HEK293 (cell line): ENCODE data around the gene YIPF1.
A peak's percentile ranks its signal among the peaks of the same experiment; 100 is the strongest.

Experiments
- CTCF ChIA-PET: fragments of 350-600 bp; formaldehyde crosslinking; extraction: SDS; loops from one replicate; lab custom pipeline; 2021; ENCODE audit warnings: antibody characterized with exemption; lab: Yijun Ruan, JAX
- POLR2A ChIA-PET: fragments of 300-600 bp; formaldehyde crosslinking; extraction: SDS; loops from one replicate; lab custom pipeline; 2020; ENCODE audit warnings: antibody characterized with exemption, inconsistent platforms; lab: Yijun Ruan, JAX
- H3K27ac ChIP-seq: fragments of 200-500 bp; sonication (Bioruptor generic); 2 replicates; pipeline ENCODE4 v1.5.1; 2014; ENCODE audit warnings: low read depth, low read length, control low read depth, inconsistent platforms; ENCODE audit errors: extremely low read depth
- H3K36me3 ChIP-seq, 2 experiments: fragments of 200-500 bp in 1 of 2; sonication (Bioruptor generic) in 1 of 2; 1 replicate in 1 of 2; 2 replicates in 1 of 2; pipeline ENCODE4 v1.5.1; 2014 to 2017; ENCODE audit warnings: inconsistent platforms in 2 of 2, low read length in 2 of 2; ENCODE audit not compliant: control insufficient read depth in 2 of 2, insufficient read depth in 1 of 2
- H3K4me1 ChIP-seq: fragments of 200-500 bp; sonication (Bioruptor generic); 2 replicates; pipeline ENCODE4 v1.5.1; 2014; ENCODE audit warnings: mild to moderate bottlenecking, low read length, inconsistent platforms; ENCODE audit not compliant: control insufficient read depth, insufficient read depth
- H3K4me3 ChIP-seq: 2 replicates; pipeline ENCODE4 v1.5.1; 2011; ENCODE audit warnings: low read depth, mild to moderate bottlenecking, control low read depth, low read length, moderate library complexity
- H3K9me3 ChIP-seq: fragments of 200-500 bp; sonication (Bioruptor generic); 2 replicates; pipeline ENCODE4 v1.5.1; 2014; ENCODE audit warnings: low read depth, low read length, inconsistent platforms; ENCODE audit not compliant: control insufficient read depth, insufficient read depth
- GLI4 ChIP-seq: fragments of 450-650 bp; formaldehyde crosslinking; IDR thresholded peaks from 2 replicates; pipeline ENCODE4 v1.5.1; 2016; ENCODE audit warnings: missing biosample characterization, missing genetic modification characterization
- OVOL3 ChIP-seq: fragments of 450-650 bp; formaldehyde crosslinking; IDR thresholded peaks from 2 replicates; pipeline ENCODE4 v1.5.1; 2016; ENCODE audit warnings: missing biosample characterization, missing genetic modification characterization
- SALL2 ChIP-seq: fragments of 450-650 bp; formaldehyde crosslinking; IDR thresholded peaks from 2 replicates; pipeline ENCODE4 v1.5.0; 2017; ENCODE audit warnings: missing biosample characterization, mild to moderate bottlenecking, missing genetic modification characterization, borderline replicate concordance
- YY2 ChIP-seq: fragments of 450-650 bp; formaldehyde crosslinking; IDR thresholded peaks from 2 replicates; pipeline ENCODE4 v1.5.1; 2016; ENCODE audit warnings: missing biosample characterization, missing genetic modification characterization
- ZBTB17 ChIP-seq: fragments of 450-650 bp; formaldehyde crosslinking; IDR thresholded peaks from 2 replicates; pipeline ENCODE4 v1.5.1; 2016; ENCODE audit warnings: missing biosample characterization, missing genetic modification characterization
- ZNF10 ChIP-seq: fragments of 450-650 bp; formaldehyde crosslinking; IDR thresholded peaks from 2 replicates; pipeline ENCODE4 v1.5.1; 2017; ENCODE audit warnings: missing biosample characterization, missing genetic modification characterization
- ZNF114 ChIP-seq: fragments of 450-650 bp; formaldehyde crosslinking; IDR thresholded peaks from 2 replicates; pipeline ENCODE4 v1.5.0; 2017; ENCODE audit warnings: missing biosample characterization, missing genetic modification characterization
- ZNF140 ChIP-seq: fragments of 450-650 bp; formaldehyde crosslinking; IDR thresholded peaks from 2 replicates; pipeline ENCODE4 v1.5.1; 2016; ENCODE audit warnings: missing biosample characterization, missing genetic modification characterization
- ZNF146 ChIP-seq: fragments of 450-650 bp; formaldehyde crosslinking; IDR thresholded peaks from 2 replicates; pipeline ENCODE4 v1.5.1; 2016; ENCODE audit warnings: missing biosample characterization, missing genetic modification characterization
- ZNF324 ChIP-seq: fragments of 450-650 bp; formaldehyde crosslinking; IDR thresholded peaks from 2 replicates; pipeline ENCODE4 v1.5.1; 2016; ENCODE audit warnings: missing biosample characterization, missing genetic modification characterization
- ZNF341 ChIP-seq: fragments of 450-650 bp; formaldehyde crosslinking; IDR thresholded peaks from 2 replicates; pipeline ENCODE4; 2016; ENCODE audit warnings: low read depth, missing biosample characterization, missing genetic modification characterization
- ZNF555 ChIP-seq: fragments of 450-650 bp; formaldehyde crosslinking; conservative IDR thresholded peaks from 2 replicates; pipeline ENCODE4 v1.5.1; 2017; ENCODE audit warnings: missing biosample characterization, mild to moderate bottlenecking, missing genetic modification characterization, inconsistent platforms
- ZNF561 ChIP-seq: fragments of 450-650 bp; IDR thresholded peaks from 2 replicates; pipeline ENCODE4 v1.5.1; 2018; ENCODE audit warnings: missing biosample characterization, missing genetic modification characterization, borderline replicate concordance
- ZNF707 ChIP-seq: fragments of 450-650 bp; formaldehyde crosslinking; IDR thresholded peaks from 2 replicates; pipeline ENCODE4 v1.5.1; 2016; ENCODE audit warnings: missing biosample characterization, missing genetic modification characterization
- ZNF830 ChIP-seq: fragments of 450-650 bp; IDR thresholded peaks from 2 replicates; pipeline ENCODE4 v1.5.0; 2018; ENCODE audit warnings: missing biosample characterization, missing genetic modification characterization, low read depth, mild to moderate bottlenecking, moderate library complexity
- TF ChIP-seq, protein P1 (sequence below): fragments of 450-650 bp; formaldehyde crosslinking; IDR thresholded peaks from 2 replicates; pipeline ENCODE4 v1.5.1; 2016; ENCODE audit warnings: missing biosample characterization, missing genetic modification characterization, borderline replicate concordance

The YIPF1 gene

DNA sequence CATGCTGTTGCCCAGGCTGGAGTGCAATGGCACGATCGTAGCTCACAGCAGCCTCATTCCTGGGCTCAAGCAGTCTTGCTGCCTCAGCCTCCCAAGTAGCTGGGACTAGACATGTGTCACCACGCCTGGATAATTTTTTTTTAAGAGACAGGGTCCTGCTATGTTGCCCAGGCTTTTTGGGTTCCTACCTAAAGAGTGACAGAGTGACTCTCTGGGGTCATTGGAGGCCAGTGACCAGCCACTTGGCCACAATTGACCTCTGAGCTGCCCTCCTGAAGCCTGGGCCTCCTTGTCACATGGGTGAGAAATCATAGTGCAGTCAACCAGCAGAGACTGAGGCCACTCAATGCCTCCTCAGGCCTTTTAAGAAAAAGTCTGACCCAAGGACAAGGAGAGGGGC is 10.1 kb upstream of the YIPF1 start:
- TF ChIP-seq, protein P1, sequence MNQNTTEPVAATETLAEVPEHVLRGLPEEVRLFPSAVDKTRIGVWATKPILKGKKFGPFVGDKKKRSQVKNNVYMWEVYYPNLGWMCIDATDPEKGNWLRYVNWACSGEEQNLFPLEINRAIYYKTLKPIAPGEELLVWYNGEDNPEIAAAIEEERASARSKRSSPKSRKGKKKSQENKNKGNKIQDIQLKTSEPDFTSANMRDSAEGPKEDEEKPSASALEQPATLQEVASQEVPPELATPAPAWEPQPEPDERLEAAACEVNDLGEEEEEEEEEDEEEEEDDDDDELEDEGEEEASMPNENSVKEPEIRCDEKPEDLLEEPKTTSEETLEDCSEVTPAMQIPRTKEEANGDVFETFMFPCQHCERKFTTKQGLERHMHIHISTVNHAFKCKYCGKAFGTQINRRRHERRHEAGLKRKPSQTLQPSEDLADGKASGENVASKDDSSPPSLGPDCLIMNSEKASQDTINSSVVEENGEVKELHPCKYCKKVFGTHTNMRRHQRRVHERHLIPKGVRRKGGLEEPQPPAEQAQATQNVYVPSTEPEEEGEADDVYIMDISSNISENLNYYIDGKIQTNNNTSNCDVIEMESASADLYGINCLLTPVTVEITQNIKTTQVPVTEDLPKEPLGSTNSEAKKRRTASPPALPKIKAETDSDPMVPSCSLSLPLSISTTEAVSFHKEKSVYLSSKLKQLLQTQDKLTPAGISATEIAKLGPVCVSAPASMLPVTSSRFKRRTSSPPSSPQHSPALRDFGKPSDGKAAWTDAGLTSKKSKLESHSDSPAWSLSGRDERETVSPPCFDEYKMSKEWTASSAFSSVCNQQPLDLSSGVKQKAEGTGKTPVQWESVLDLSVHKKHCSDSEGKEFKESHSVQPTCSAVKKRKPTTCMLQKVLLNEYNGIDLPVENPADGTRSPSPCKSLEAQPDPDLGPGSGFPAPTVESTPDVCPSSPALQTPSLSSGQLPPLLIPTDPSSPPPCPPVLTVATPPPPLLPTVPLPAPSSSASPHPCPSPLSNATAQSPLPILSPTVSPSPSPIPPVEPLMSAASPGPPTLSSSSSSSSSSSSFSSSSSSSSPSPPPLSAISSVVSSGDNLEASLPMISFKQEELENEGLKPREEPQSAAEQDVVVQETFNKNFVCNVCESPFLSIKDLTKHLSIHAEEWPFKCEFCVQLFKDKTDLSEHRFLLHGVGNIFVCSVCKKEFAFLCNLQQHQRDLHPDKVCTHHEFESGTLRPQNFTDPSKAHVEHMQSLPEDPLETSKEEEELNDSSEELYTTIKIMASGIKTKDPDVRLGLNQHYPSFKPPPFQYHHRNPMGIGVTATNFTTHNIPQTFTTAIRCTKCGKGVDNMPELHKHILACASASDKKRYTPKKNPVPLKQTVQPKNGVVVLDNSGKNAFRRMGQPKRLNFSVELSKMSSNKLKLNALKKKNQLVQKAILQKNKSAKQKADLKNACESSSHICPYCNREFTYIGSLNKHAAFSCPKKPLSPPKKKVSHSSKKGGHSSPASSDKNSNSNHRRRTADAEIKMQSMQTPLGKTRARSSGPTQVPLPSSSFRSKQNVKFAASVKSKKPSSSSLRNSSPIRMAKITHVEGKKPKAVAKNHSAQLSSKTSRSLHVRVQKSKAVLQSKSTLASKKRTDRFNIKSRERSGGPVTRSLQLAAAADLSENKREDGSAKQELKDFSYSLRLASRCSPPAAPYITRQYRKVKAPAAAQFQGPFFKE (tag by site-specific recombination), result no peak
- TF ChIP-seq ZNF341 (no peak), ZNF140 (tag by site-specific recombination) (no peak), GLI4 (tag by site-specific recombination) (no peak), ZNF146 (no peak), YY2 (no peak), ZNF561 (tag by site-specific recombination) (no peak), ZNF555 (tag by site-specific recombination) (no peak)
- Histone ChIP-seq H3K9me3 (no peaks in the 10 kb centered on the region), H3K4me1 (no peaks in the 10 kb centered on the region; the same call in 1 of the 2 replicates), H3K36me3 (no peaks in the 10 kb centered on the region), H3K4me3 (no peak overlapping the region), H3K27ac (no peak overlapping the region)
- ChIA-PET POLR2A (interaction anchor here (0.5 kb wide), 1 partner anchor 159 kb away, joined by 4 read pairs; no protein-coding TSS in a partner anchor), CTCF (interaction anchor here (0.6 to 1.9 kb wide), 4 partner anchors 40 to 861 kb away, joined by 3 to 8 read pairs (median 4); no protein-coding TSS in a partner anchor)

- Histone ChIP-seq H3K36me3 (no peaks in the 10 kb centered on the region), H3K27ac (no peak overlapping the region), H3K9me3 (no peaks in the 10 kb centered on the region), H3K4me3 (no peak overlapping the region), H3K4me1 (no peaks in the 10 kb centered on the region; the same call in 1 of the 2 replicates)
- ChIA-PET CTCF (interaction anchor here (1.9 kb wide), 2 partner anchors 38 to 61 kb away, joined by 4 to 8 read pairs; no protein-coding TSS in a partner anchor), POLR2A (no interaction called here)
- TF ChIP-seq ZBTB17 (tag by site-specific recombination) (0 out of 2 replicates have a peak, but pooled peaks have one; percentile 25), SALL2 (tag by site-specific recombination) (no peak)
Measured at GRCh38 chr1:53899206-53899628, 9.6 kb upstream of the YIPF1 start.

DNA sequence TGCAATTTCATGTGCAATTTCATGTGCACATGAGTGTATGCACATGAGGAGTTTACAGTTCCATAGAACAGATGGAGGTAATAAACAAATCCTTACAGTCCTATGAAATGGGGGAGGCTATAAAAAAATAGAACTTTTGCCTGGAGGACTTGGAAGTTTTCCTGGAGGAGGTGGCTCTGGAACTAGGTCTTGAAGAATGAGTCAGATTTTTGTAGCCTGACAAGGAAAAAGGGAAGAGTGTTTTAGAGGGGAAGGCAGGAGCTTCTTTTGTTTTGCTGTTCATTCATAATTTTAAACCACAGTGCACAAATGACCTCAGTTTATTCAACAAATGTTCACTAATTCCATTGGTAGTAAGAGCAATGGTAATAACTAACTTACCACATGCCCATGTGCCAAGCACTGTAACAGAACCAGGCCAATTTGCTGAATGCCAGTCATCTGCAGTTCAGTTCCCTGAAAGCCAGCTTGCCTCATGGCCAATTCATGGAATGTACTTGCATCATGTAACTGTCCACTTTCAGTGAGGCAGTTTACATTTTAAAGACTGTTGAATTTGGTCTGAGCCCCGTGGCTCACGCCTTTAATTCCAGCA is 7.1 kb upstream of the YIPF1 start:
- CTCF ChIA-PET, result no interaction called here
- POLR2A ChIA-PET, result no interaction called here

DNA sequence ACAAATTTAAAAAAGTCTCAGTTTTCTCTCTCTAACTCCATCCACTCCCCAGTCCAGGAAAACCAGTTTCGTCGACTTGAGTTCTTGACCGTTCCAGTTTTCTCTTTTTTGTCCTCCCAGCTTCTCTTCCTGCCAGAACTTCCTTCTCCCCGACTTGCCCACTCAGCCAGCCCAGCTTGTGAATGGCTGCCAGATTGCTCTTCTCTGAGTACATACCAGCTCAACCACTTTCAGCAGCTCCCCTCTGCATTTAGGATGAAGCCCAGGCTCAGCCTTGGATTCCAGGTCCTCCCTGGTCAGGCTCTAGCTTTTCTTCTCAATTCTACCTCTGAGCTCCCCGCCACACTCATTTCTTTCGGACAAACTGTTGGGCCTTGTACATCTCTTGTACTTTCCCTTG is 5.8 kb upstream of the YIPF1 start:
- no peaks in the 10 kb centered on the region for H3K9me3 ChIP-seq
- POLR2A ChIA-PET, result no interaction called here
- H3K4me1 ChIP-seq, result no peaks in the 10 kb centered on the region; the same call in 1 of the 2 replicates
- H3K27ac ChIP-seq, result no peak overlapping the region
- H3K36me3 ChIP-seq, result no peaks in the 10 kb centered on the region
- H3K4me3 ChIP-seq, result no peak overlapping the region
- CTCF ChIA-PET, result interaction anchor here (1.1 kb wide), 1 partner anchor 34 kb away, joined by 3 read pairs; no protein-coding TSS in a partner anchor
- TF ChIP-seq ZNF114 (tag by site-specific recombination) (no peak), ZNF707 (tag by site-specific recombination) (no peak)
- TF ChIP-seq, all 188 proteins: peak for 0

More for the DNA sequence above, 7.1 kb upstream of the YIPF1 start:
- Histone ChIP-seq H3K4me1 (no peaks in the 10 kb centered on the region; the same call in 1 of the 2 replicates), H3K9me3 (no peaks in the 10 kb centered on the region), H3K27ac (no peak overlapping the region), H3K4me3 (no peak overlapping the region), H3K36me3 (no peaks in the 10 kb centered on the region)
- TF ChIP-seq OVOL3 (tag by site-specific recombination), result no peak
- TF ChIP-seq ZNF10 (tag by site-specific recombination), result no peak
- no peak for TF ChIP-seq ZNF324
- TF ChIP-seq ZNF830 (tag by site-specific recombination), result no peak
